Activated naive CD4-positive, alpha-beta T cell treated with anti-CD3 and anti-CD28 coated beads, Interleukin-2, amount 10 ng/mL, durations not matched to agents 7 days and 5 days (primary cell): ENCODE data around the gene ZNF587.
"Not testable (repeated sequence)": the region's sequence is repeated elsewhere in the genome, so short reads cannot be mapped to it uniquely, and the experiment has no call there.

ENCODE experiments used
- CTCF ChIA-PET: fragments of 350-600 bp; sonication (Branson Sonifier 250); formaldehyde crosslinking; loops from one replicate; lab custom pipeline; 2021; ENCODE audit warnings: antibody characterized with exemption; lab: Charles Lee
- DNase-seq: peaks from one replicate; pipeline ENCODE4 v3.0.0-alpha.2; 2020
- H3K27ac Mint-ChIP-seq: one replicate; pipeline ENCODE4 v1.8.0; 2021; ENCODE audit warnings: mild to moderate bottlenecking, moderate library complexity, mixed read lengths
- H3K27me3 Mint-ChIP-seq: one replicate; pipeline ENCODE4 v1.8.0; 2021; ENCODE audit warnings: mild to moderate bottlenecking, mixed read lengths
- H3K36me3 Mint-ChIP-seq: one replicate; pipeline ENCODE4 v1.8.0; 2021; ENCODE audit warnings: mixed read lengths
- H3K4me1 Mint-ChIP-seq: one replicate; pipeline ENCODE4 v1.8.0; 2021; ENCODE audit warnings: mixed read lengths
- H3K4me3 Mint-ChIP-seq: one replicate; pipeline ENCODE4 v1.8.0; 2021; ENCODE audit warnings: mild to moderate bottlenecking, moderate library complexity, mixed read lengths
- H3K9me3 Mint-ChIP-seq: one replicate; pipeline ENCODE4 v1.8.0; 2021; ENCODE audit warnings: mixed read lengths

The ZNF587 gene

DNA sequence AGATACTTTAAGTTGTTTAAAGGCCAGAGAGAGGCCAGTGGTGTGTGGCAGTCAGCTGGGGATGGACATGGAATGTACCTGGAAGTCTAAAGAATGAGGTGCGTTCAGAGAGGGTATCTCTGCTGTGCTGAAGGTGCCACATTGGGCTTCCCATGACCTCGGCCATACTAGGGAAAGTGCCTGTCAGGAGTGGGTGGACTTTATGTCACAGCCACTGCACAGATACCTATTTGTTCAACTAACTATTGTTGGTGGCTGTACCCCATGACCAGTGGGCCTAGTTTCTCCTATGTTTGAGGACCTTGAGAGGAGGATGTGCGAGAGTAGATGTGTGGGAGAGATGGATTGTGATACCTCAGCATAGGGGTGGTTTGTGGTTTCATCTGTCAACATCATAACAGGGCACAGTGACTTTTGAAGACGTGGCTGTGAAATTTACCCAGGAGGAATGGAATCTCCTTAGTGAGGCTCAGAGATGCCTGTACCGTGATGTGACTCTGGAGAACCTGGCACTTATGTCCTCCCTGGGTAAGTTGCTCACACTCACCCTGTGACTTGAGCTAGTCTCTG lies 11.0 kb upstream of the ZNF587 start:
- Mint-ChIP-seq H3K4me1 (peaks cover 12% of the 10 kb centered on the region), H3K36me3 (peaks cover 52% of the 10 kb centered on the region), H3K27ac (peak overlapping the region; percentile 60)
- DNase-seq, H3K9me3 Mint-ChIP-seq, H3K27me3 Mint-ChIP-seq, H3K4me3 Mint-ChIP-seq, CTCF ChIA-PET: not testable (repeated sequence)

DNA sequence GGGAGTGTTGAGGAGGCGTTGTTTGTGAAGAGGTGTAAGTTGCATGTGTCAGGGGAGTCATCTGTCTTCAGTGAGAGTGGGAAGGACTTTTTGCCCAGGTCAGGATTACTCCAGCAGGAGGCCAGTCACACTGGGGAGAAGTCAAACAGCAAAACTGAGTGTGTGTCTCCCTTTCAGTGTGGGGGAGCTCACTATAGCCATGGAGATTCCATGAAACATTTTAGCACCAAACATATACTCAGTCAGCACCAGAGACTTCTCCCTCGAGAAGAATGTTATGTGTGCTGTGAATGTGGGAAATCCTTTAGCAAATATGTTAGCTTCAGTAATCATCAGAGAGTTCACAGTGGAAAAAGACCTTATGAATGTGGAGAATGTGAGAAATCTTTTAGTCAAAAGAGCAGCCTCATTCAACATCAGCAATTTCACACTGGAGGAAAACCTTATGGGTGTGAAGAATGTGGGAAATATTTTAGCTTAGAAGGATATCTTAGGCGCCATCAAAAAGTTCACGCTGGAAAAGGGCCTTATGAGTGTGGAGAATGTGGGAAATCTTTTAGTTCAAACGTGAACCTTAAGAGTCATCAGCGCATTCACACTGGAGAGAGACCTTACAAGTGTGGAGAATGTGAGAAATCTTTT lies 8.4 kb upstream of the ZNF587 start:
- peaks cover 12% of the 10 kb centered on the region for H3K4me1 Mint-ChIP-seq
- no peak overlapping the region for H3K4me3 Mint-ChIP-seq
- H3K27ac Mint-ChIP-seq = peak overlapping the region; percentile 7
- DNase-seq = no peak
- no peaks in the 10 kb centered on the region for H3K9me3 Mint-ChIP-seq
- CTCF ChIA-PET = no interaction called here
- H3K27me3 Mint-ChIP-seq = no peaks in the 10 kb centered on the region
- H3K36me3 Mint-ChIP-seq = peaks cover 68% of the 10 kb centered on the region

DNA sequence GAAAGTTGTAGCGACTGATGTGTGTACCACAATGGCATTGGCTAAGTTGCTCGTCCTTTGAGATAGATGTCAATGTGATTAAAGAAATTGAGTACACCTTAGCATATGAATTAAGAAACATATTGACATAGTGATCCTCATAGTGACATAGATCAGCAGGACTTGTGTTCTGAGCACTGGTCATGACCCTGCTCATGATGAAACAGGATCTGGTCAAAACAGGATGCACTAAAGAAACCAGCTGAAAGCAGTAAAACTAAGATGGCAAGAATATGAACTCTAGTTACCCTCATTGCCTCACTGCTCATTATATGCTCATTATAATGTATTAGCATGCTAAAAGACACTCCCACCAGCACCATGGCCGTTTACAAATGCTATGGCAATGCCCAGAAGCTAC lies 2.5 kb upstream of the ZNF587 start:
- CTCF ChIA-PET, DNase-seq, H3K9me3 Mint-ChIP-seq, H3K27me3 Mint-ChIP-seq, H3K4me3 Mint-ChIP-seq, H3K27ac Mint-ChIP-seq: not testable (repeated sequence)
- H3K36me3 Mint-ChIP-seq = peaks cover 61% of the 10 kb centered on the region
- H3K4me1 Mint-ChIP-seq = peaks cover 25% of the 10 kb centered on the region

DNA sequence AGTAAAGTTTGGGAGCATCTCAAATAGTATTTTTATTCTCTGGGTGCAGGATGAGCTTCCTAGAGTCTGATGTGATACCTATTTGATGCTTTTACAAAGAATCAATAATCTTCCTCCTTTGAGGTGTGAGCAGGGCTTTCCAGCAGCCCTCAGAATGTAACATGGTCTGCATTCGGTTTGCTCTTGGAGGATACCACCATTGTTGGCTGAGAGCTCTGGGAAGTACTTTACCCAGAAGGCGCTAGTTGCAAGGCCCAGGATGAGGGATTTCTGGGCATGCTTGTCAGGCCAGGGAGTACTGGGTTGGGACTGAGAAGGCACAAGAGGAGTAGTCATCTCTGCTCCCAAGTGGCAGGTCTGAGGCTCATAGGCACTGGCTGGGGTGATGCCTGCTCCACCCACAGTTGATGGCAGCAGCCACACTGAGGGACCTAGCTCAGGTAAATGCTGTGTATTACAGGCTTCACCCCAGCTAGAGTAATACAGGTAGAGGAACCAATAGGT lies 445 bp upstream of the ZNF587 start:
- Mint-ChIP-seq H3K27ac (peak overlapping the region; percentile 95), H3K9me3 (peaks cover 17% of the 10 kb centered on the region), H3K4me1 (peaks cover 25% of the 10 kb centered on the region), H3K36me3 (peaks cover 67% of the 10 kb centered on the region), H3K4me3 (peak overlapping the region; percentile 87)
- CTCF ChIA-PET = interaction anchor here (0.7 kb wide), 1 partner anchor 191 kb away, joined by 3 read pairs; no protein-coding TSS in a partner anchor
- not testable (repeated sequence) for DNase-seq, H3K27me3 Mint-ChIP-seq

DNA sequence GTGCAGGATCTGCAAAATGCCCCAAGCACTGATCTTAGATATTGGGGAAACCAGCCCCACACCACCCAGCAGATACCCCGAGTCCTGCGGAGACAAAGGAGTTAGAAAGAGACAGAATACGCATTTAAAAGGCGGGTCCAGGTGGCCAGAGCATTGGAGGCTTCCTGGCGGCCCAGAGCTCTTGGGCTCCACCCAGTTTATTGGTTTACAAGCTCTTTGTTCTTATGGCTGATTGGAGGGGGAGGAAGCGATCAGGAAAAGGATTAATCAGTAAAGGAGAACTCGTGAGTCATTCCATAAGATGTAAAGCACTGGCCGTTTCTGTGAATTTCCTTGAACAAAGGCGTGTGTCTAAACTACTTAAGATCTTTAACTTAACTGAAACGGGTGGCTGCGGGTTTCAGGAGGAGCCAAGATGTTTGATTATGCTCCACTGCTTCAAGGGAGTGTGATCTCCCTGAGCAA lies 926 bp downstream of the ZNF587 start:
- DNase-seq = peak; percentile 34
- Mint-ChIP-seq H3K27me3 (no peaks in the 10 kb centered on the region), H3K27ac (peak overlapping the region; percentile 95), H3K36me3 (peaks cover 65% of the 10 kb centered on the region), H3K9me3 (peaks cover 18% of the 10 kb centered on the region), H3K4me3 (peak overlapping the region; percentile 87), H3K4me1 (peaks cover 25% of the 10 kb centered on the region)
- CTCF ChIA-PET = interaction anchor here (0.7 kb wide), 1 partner anchor 31 kb away, joined by 3 read pairs; no protein-coding TSS in a partner anchor

GRCh38 chr19:57851812-57852603 lies 2.3 kb downstream of the ZNF587 start:
- DNase-seq, CTCF ChIA-PET, H3K27me3 Mint-ChIP-seq, H3K27ac Mint-ChIP-seq, H3K4me3 Mint-ChIP-seq: not testable (repeated sequence)
- H3K4me1 Mint-ChIP-seq = peaks cover 25% of the 10 kb centered on the region
- peaks cover 71% of the 10 kb centered on the region for H3K36me3 Mint-ChIP-seq
- H3K9me3 Mint-ChIP-seq = peaks cover 25% of the 10 kb centered on the region

DNA sequence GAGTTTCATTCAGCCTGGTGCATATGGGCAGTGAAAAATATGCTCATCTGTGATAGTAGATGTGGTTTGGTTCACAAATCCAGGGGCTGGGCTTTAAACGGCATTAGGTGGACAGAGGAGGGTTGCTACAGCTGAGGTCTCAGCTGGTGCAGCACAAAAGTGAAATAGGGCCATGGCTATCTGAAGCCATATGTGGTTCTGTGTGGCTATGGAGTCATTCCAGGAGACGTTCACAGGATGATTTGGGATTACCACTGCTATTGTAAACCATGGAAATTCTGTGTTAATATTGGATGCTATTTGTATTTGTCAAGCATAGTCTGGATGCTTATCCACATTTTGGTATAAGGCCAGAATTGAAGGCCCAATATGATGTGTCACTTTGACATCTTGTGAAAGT lies 4.5 kb downstream of the ZNF587 start:
- H3K27me3 Mint-ChIP-seq, DNase-seq, CTCF ChIA-PET, H3K4me3 Mint-ChIP-seq, H3K27ac Mint-ChIP-seq: not testable (repeated sequence)
- Mint-ChIP-seq H3K4me1 (peaks cover 22% of the 10 kb centered on the region), H3K9me3 (peaks cover 37% of the 10 kb centered on the region), H3K36me3 (peaks cover 80% of the 10 kb centered on the region)

- DNase-seq, CTCF ChIA-PET, H3K4me3 Mint-ChIP-seq, H3K27me3 Mint-ChIP-seq, H3K4me1 Mint-ChIP-seq, H3K27ac Mint-ChIP-seq: not testable (repeated sequence)
- Mint-ChIP-seq H3K36me3 (peaks cover 87% of the 10 kb centered on the region), H3K9me3 (peaks cover 56% of the 10 kb centered on the region)
These were observed 12.7 kb downstream of the ZNF587 start for GRCh38 chr19:57862351-57862750.

- Mint-ChIP-seq H3K9me3 (peaks cover 60% of the 10 kb centered on the region), H3K36me3 (peaks cover 69% of the 10 kb centered on the region), H3K4me3 (no peak overlapping the region), H3K27ac (no peak overlapping the region), H3K27me3 (no peaks in the 10 kb centered on the region), H3K4me1 (no peaks in the 10 kb centered on the region)
- no peak for DNase-seq
- CTCF ChIA-PET = no interaction called here
These were observed 18.3 kb downstream of the ZNF587 start for GRCh38 chr19:57867868-57868492.

- H3K4me3 Mint-ChIP-seq, CTCF ChIA-PET: not testable (repeated sequence)
These were observed 20.0 kb downstream of the ZNF587 start for GRCh38 chr19:57869655-57870054.

GRCh38 chr19:57870225-57870624 lies 20.6 kb downstream of the ZNF587 start:
- DNase-seq = no peak
- H3K27ac Mint-ChIP-seq = no peak overlapping the region
- peaks cover 67% of the 10 kb centered on the region for H3K9me3 Mint-ChIP-seq
- CTCF ChIA-PET = no interaction called here
- H3K27me3 Mint-ChIP-seq = no peaks in the 10 kb centered on the region
- no peak overlapping the region for H3K4me3 Mint-ChIP-seq
- peaks cover 68% of the 10 kb centered on the region for H3K36me3 Mint-ChIP-seq
- H3K4me1 Mint-ChIP-seq = no peaks in the 10 kb centered on the region

More at GRCh38 chr19:57869655-57870054, 20.0 kb downstream of the ZNF587 start:
- peaks cover 70% of the 10 kb centered on the region for H3K36me3 Mint-ChIP-seq
- not testable (repeated sequence) for H3K27me3 Mint-ChIP-seq, H3K4me1 Mint-ChIP-seq, DNase-seq, H3K27ac Mint-ChIP-seq
- H3K9me3 Mint-ChIP-seq = peaks cover 67% of the 10 kb centered on the region

DNA sequence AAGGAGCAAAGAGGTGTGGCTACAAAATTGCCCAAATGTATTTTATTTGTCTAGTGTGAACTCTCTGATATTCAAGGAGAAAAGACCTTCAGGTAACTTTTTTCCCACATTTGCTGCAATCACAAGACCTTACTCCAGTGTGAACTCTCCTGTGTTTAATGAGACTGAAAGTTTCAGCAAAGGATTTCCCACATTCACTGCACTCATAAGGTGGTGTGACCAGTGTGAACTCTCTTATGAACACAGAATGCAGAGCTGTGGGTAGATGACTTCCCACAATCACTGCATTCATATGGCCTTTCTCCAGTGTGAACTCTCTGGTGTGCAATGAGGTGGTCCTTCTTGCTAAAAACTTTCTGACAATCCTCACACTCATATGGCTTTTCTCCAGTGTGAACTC lies 22.8 kb downstream of the ZNF587 start:
- H3K36me3 Mint-ChIP-seq = peaks cover 66% of the 10 kb centered on the region

DNA sequence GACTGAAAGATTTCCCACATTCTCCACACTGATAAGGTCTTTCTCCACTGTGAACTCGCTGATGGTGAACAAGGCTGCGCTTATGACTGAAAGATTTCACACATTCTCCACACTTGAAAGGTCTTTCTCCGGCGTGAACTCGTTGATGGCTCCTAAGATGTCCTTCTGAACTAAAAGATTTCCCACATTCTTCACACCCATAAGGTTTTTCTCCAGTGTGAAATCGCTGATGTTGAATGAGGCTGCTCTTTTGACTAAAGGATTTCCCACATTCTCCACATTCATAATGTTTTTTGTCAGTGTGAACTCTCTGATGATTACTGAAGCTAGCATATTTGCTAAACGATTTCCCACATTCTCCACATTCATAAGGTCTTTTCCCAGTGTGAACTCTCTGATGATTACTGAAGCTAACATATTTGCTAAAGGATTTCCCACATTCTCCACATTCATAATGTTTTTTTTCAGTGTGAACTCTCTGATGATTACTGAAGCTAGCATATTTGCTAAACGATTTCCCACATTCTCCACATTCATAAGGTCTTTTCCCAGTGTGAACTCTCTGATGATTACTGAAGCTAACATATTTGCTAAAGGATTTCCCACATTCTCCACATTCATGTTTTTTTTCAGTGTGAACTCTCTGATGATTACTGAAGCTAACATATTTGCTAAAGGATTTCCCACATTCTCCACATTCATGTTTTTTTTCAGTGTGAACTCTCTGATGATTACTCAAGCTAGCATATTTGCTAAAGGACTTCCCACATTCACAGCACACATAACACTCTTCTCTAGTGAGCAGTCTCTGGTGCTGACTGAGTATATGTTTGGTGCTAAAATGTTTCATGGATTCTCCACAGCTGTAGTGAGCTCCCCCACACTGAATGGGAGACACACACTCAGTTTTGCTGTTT lies 24.5 kb downstream of the ZNF587 start:
- Mint-ChIP-seq H3K9me3 (peaks cover 68% of the 10 kb centered on the region), H3K36me3 (peaks cover 63% of the 10 kb centered on the region)
- H3K4me3 Mint-ChIP-seq, H3K27me3 Mint-ChIP-seq, DNase-seq, H3K4me1 Mint-ChIP-seq, H3K27ac Mint-ChIP-seq, CTCF ChIA-PET: not testable (repeated sequence)

More for the DNA sequence above, 22.8 kb downstream of the ZNF587 start:
- no peak overlapping the region for H3K4me3 Mint-ChIP-seq
- no peaks in the 10 kb centered on the region for H3K4me1 Mint-ChIP-seq
- H3K9me3 Mint-ChIP-seq = peaks cover 68% of the 10 kb centered on the region
- DNase-seq = no peak
- CTCF ChIA-PET = no interaction called here
- no peak overlapping the region for H3K27ac Mint-ChIP-seq
- no peaks in the 10 kb centered on the region for H3K27me3 Mint-ChIP-seq
